Stimulated activated naive CD8-positive, alpha-beta T cell treated with anti-CD3 and anti-CD28 coated beads, Interleukin-15, Interleukin-2, amounts not matched to agents 100 U/mL and 50 U/mL, for 24 hours (primary cell): ENCODE results near the gene NDST3.
"Not testable (repeated sequence)": the region's sequence is repeated elsewhere in the genome, so short reads cannot be mapped to it uniquely, and the experiment has no call there.

Experiments used
- ATAC-seq: fragments of 150-1000 bp; cut with Tn5 transposase; one replicate; pipeline ENCODE4 v1.10.0; 2021
- DNase-seq: peaks from one replicate; pipeline ENCODE4 v3.0.0; 2021

Gene NDST3

DNA sequence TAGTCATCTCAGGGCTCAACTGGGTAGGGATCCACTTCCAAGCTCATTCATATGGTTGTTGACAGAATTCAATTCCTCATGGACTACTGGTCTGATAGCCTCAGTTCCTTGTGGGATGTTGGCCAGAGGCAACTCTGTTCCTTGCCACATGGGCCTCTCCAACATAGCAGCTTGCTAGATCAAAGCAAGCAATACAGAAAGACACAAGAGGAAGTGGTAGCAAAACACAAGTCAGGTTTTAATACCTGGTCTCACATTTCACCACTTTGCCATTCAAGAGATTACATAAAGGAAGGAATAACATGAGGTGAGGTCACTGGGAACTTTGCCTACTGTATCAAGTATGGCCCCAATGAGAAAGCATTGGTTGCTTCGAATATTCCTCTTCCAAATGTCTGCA lies 239.4 kb downstream of the NDST3 start:
- no peak for DNase-seq
- no peak for ATAC-seq

DNA sequence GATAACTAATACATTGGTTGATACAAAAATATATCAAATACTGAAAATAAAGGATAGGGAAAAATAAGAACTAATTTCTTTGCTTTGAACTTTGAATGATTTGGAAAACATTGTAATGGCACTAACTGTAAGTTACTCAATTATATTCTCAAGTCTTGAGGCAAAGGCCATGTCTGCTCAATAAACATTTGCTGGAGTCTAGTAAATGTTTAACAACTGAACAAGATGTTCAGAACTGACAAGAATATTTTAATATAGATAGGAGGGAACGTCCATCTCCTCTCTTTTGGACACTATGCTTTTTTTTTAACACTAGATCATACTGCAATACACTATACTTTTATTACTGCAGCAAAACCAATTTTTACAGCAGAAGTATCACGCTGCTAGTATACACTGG lies 242.3 kb downstream of the NDST3 start:
- no peak for ATAC-seq
- no peak for DNase-seq

DNA sequence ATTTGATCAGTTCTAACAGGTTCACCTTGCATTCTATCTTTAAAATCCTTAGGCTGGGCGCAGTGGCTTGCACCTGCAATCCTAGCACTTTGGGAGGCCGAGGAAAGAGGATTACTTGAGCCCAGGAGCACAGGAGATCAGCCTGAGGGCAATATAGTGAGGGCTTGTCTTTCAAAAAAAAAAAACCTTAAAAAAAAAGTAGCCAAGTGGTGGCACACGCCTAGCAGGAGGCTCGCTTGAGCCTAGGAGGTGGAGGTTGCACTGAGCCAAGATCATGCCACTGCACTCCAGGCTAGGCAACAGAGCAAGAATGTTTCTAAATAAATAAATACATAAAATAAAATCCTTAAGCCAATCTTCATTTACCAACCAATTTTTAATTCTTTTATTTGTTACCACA lies 243.0 kb downstream of the NDST3 start:
- ATAC-seq, result no peak
- DNase-seq, result no peak

DNA sequence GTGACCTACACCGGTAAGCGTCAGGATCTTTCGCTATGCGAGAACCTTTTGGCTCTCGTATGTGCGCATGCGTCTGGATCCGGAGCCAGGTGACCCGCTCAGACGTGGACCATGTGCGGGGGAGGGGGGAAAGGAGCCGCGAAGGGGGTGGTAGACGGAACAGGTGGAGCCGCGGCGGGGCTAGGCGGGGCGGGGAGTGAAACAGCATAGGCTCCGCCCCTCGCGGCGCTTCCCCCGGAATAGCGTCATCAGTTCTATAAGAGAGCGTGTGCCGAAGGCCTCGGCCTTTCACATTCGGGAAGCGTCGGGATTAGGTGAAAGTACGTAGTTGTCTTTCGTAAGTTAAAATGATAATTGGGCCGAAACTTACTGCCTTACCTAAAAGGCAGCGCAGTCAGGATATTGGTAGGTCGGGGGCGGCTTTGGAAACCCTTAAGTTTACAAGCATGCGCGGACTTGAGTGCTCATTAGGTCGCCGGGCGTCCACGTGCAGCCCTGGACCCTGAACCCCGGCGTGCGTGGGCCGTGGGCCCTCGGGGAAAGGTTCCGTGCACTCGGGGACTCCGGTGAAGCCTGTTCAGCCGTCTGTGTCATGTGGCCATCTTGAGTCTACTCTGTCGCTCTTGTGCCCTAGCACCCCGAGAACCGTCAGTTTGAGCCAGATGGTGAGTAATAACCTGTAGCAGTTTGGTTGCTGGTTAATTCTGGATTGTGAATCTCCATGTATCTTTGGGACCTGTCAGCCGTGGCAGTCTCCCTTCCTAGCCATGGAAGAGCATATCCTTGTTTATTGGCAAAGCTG lies 244.4 kb downstream of the NDST3 start:
- ATAC-seq (peak; percentile 93), DNase-seq (peak; percentile 98)

DNA sequence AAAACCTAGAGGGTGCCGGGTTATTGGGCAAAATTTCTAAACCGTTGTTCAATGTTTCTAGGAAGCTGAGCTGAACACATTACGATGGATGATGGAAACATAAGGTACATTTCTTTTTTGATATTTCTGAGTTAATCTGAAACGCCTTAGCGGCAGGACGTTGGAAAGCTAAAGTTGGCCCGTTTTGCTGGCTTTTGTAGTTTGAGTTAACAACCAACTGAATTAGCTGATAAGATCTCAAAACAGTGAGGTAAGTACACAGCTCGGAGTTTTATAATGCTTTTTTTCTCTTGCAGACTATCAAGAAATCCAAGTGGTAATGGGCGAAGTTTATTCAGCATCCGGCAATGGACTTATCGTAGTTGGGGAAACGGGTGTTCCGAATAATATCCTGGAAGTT lies 245.0 kb downstream of the NDST3 start:
- DNase-seq, result no peak
- no peak for ATAC-seq

DNA sequence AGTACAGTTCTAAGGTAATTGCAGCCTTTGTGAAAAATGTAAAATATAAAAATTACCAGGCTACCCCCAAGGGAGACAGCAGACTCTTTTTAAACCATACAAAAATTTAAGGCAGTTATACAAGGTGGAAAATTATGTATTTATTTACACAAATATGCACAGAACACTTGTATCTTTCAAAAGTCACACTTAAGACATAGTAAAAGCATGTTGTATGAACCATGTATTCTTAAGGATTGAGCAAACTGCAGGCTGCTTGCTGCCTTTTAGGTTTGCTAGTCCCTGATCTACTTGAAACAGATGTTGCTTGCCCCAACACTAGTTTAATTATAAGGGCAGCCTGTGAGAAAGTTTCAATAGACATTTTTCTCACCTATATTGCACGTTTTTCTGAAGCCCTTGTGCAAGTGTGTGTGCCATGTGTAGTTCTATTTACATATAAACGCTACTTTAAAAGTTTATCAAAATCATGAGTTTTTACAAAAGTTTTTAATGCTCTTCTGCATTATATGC lies 245.7 kb downstream of the NDST3 start:
- ATAC-seq (no peak), DNase-seq (no peak)

DNA sequence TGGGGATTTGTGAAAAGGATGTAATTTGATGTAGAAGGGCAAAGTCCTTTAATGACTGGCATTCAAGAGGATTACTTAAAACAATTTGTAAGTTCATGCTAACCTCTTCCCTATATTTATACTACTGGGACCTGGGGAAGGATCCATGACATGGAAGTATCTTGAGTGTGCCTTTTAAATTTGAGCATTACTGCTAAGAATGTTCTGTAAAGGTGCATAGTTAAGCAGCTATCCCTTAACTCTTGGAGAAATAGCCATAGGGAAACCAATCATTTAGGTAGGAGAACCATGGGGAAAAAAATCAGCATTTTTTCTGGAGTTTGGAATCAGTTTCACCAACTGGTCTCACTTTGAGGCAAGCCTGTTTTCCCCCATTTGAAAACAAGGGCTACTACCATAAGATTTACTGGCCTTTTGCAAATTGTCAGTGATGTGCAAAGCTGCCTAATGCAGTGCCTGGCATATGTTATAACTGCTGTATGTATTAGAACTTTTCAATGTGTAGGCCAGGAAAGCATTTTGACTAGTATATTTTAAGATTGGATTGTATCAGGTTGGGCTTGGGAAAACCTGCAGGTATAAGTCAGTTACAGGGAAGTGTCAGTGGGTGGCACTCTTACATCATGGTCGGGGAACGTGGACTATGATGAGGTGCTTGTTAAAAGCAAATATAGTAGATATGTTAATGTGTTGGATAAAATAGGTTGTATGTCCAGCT lies 246.4 kb downstream of the NDST3 start:
- DNase-seq (peak; percentile 27), ATAC-seq (no peak)

DNA sequence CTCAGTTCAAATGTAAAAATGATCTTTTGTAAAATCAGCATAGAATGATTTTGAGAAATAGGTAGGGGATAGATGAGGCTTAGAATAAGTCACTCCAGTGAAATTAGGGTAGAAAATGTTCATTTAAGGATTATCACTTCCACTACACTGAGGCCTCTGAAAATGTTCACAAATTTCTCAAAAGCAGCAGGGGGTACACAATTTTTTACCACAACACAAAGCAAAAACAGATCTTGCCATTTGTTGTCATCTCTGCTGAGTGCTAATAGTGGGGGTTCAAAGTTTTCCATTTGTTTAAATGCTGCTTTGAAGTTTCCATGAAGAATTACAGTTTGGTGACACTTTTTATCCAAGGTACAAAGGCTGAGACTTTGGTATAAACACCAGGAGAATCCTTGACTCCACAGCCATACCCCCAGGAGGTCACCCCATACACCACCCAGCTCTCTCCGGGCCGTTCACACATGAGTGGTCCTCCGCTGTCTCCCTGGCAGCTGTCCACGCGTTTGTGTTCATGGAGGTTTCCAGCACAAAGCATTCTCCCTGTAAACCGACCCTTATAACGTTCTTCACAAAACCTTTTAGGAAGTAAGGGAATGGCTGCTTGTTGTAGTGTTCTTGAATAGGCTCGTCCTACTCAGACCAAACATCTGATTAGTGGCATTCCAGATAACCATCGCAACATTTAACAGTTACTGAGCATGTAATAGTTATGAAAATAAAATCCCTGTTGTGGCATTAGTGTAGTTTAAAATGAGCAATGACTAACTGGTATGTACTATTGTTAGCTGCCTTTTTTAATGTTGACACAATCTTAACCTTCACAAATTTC lies 247.5 kb downstream of the NDST3 start:
- DNase-seq (peak; percentile 31), ATAC-seq (no peak)

DNA sequence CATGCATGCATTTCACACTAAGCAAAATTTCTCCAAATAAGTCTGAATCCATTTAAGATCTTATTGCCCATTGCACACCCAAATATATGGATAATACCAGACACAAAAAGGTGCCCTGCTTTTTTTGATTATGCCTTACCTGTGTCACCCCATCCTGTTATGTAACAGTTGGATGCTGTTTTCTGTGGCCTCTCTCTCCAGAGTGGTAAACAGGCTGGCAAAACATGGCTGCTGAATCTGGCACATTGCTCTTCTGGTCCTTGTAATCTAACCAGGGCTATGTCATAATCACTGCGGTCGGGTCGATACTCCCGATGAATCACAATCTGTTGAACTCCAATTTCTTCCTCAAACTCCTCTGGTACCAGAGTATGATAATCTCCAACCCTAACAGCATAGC lies 248.4 kb downstream of the NDST3 start:
- ATAC-seq, result no peak
- no peak for DNase-seq

DNA sequence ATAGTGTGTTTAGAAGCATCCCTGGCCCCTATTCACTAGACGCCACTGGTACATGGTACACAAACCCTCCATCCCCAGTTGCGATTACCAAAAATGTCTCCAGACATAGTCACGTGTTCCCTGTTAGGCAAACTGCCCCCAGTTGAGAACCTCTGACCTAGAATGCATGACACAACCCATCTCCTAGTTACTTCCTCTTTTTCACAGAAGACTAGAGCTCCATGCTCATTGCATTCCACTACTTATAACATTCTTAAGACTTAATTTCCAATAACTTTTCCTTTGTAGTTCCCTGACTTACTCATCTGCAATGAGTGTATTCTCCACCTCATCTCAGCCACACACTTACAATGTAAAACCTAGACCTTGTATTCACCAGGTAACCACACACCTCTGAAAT lies 249.9 kb downstream of the NDST3 start:
- ATAC-seq (no peak), DNase-seq (no peak)

DNA sequence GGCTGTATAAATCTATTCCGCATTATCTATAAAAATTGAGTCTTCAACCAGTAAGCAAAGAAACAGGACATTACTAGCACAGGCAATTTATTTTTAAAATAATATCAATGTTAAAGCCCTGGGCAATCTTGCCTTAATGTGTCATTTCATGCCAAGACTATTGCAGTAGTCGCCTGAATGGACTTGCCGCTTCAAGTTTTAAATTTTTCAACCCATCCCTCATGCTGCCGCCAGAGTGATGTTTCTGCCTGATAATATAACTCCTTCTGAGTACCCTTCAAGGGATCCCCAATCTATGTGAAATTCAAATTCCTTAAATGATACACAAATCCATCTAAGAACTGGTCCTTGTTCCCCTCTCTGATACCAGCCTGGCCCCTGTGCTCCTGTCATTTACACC lies 251.6 kb downstream of the NDST3 start:
- no peak for ATAC-seq
- DNase-seq, result no peak

DNA sequence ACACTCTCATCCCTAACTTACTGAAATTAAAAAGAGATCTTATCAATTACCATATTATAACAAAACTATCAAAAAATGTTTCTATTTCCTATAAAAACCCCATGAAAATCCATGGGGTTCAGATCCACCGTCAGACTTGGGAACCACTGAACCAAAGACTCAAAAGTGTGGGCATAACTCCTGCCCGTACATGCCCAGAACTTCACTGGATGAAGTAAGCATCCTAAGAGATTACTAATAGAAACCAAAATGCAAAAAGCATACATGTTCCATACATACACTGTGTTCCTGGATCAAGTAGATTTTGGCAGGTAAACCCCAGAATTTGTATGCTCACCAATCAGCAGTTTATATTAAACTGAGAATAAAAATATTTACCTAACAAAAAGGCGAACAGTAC lies 252.4 kb downstream of the NDST3 start:
- no peak for ATAC-seq

DNA sequence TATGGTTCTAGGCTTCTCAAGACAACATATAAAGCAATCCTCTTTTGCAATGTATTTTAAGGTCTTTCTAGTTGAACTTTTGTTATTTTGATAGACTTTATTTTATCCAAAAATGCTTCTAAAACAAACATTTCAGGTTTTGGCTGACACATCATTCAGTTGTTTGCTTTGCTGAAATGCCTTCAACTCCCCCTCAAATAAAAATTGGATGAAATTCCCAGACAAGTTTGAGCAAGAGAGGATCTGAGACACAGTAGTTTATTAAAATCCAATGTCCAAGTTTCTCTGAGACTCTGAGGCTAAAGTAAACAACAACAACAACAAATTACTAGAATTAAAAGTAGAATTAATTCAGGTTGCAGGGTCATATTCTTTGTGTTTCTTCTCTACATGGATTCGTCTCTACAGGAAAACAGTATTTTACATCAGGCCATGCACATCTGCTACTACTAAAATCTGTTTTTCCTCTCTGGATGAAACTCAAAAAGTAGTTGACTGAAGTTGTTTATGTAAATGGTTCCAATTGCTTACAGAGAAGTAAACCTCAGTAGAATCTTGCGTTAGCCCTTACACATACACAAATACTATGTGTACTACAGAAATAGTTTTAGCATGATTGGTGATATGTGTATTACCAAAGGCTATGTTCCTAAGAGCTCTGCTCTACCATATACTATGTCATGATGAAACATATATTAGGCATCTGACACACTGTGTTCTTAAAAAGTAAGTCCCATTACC lies 253.6 kb downstream of the NDST3 start:
- ATAC-seq (no peak), DNase-seq (no peak)

More for the DNA sequence above, 252.4 kb downstream of the NDST3 start:
- DNase-seq, result no peak

DNA sequence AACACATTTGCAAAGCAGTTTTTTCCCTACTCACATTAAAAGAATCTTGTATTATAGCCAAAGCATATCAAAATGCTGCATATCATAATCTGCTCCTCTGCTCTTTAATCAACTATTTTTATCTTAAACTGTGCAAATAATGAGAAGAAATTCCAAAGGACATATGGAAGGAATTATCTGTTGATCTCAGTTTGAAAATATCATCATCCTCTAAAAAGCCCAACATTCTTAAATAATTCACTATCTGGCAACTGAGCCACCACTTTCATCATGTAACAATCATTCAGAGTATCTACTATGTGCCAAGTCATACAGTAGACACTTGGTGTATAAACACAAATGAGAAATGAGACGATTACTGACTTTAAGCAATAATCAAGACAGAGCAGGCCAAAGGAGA lies 255.5 kb downstream of the NDST3 start:
- no peak for ATAC-seq
- no peak for DNase-seq

DNA sequence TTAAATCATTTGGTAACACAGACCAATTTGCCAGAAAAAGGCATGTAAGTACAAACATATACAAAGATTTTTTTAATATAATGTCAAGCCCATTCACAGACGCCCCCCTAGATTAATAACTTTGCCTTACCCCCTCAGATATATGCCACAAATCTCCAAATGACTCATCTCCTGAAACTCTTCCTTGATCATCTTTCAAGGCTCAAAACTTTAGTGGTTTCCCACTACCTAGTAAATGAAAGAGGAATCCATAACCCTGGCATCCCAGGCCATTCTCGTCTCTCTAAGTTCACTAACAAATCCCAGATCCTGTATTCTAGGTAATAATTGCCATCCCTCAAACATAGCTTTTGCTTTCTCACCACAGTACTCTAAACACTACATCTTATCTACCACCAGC lies 256.7 kb downstream of the NDST3 start:
- no peak for DNase-seq

DNA sequence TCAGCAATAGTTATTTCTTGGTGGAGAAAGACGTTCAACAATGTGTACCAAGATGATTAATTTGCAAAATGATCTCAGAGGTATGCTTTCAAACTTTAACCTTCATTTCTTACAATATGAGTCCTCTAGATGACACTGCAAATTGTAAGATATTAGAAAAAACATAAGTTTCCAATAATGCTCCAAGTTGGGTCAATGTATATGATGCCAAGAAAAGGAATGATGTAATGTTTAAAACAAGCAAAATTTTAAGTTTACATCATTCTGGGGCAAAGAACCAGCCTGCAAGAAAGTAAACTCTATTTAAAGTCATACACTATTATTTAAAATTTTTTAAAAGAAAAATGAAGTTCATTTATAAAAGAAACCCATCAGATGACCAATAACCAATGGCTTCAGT lies 262.4 kb downstream of the NDST3 start:
- ATAC-seq, result no peak
- DNase-seq, result no peak

More for the DNA sequence above, 256.7 kb downstream of the NDST3 start:
- ATAC-seq, result no peak

DNA sequence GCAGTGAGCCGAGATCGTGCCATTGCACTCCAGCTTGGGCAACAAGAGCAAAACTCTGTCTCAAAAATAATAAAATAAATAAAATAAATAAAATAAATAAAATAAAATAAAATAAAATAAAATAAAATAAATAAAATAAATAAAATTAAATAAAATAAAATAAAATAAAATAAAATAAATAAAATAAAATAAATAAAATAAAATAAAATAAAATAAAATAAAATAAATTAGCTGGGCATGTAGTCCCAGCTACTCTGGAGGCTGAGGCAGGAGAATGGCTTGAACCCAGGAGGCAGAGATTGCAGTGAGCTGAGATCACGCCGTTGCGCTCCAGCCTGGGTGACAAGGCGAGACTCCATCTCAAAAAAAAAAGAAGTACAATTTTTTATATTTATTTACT lies 265.3 kb downstream of the NDST3 start:
- not testable (repeated sequence) for DNase-seq, ATAC-seq

DNA sequence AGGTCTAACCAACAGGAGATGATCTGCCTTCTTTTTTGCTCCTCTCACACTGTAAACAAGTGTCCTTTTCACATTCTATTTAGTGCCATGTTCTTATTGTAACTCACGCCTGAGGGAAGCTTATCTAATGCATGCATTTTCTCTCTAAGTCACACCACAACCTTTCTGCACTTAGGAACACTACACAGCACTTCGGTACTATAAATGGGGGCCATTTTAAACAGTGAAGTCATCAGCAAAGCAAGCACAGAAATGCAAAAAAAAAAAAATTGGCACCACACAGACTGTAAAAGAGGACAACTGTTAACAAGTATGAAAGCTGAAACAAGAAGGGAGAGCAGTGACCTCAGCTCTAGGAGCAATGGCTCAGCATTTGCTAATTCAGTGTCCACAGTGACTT lies 273.4 kb downstream of the NDST3 start:
- DNase-seq, result no peak
- no peak for ATAC-seq
